Neural progenitor cell (in vitro differentiated cells): ENCODE results near the gene ADAMTS5. TPM values are rescaled to one million over a fixed set of nuclear protein-coding genes. Genes with fewer than 3 reads are reported as not detected.

Experiments used
- DNase-seq: peaks from one replicate; pipeline ENCODE4 v3.0.0-alpha.2; 2016; ENCODE audit warnings: low spot score
- H2AFZ ChIP-seq: fragments of 200-600 bp; sonication (generic); replicated peaks from 2 replicates; pipeline ENCODE4 v1.6.1; 2016; ENCODE audit warnings: antibody characterized with exemption
- H3F3A ChIP-seq: fragments of 200-600 bp; sonication (generic); 2 replicates; pipeline ENCODE4 v1.6.1; 2016; ENCODE audit warnings: antibody characterized with exemption, low read depth
- H3K27ac ChIP-seq: fragments of 200-600 bp; sonication (generic); 2 replicates; pipeline ENCODE4 v1.5.1; 2016; ENCODE audit warnings: mild to moderate bottlenecking
- H3K27me3 ChIP-seq: fragments of 200-600 bp; sonication (generic); 2 replicates; pipeline ENCODE4 v1.6.1; 2016; ENCODE audit warnings: mild to moderate bottlenecking, moderate library complexity
- H3K36me3 ChIP-seq: fragments of 200-600 bp; sonication (generic); 2 replicates; pipeline ENCODE4 v1.5.1; 2016
- H3K4me1 ChIP-seq: fragments of 200-600 bp; sonication (generic); 2 replicates; pipeline ENCODE4 v1.6.1; 2016; ENCODE audit warnings: mixed run types
- H3K4me2 ChIP-seq: fragments of 200-600 bp; sonication (generic); 2 replicates; pipeline ENCODE4 v1.6.1; 2016
- H3K4me3 ChIP-seq: fragments of 200-600 bp; sonication (generic); 2 replicates; pipeline ENCODE4 v1.5.1; 2016
- H3K79me2 ChIP-seq: fragments of 200-600 bp; sonication (generic); 2 replicates; pipeline ENCODE4 v1.6.1; 2016; ENCODE audit warnings: low read depth
- H3K9ac ChIP-seq: fragments of 200-600 bp; sonication (generic); 2 replicates; pipeline ENCODE4 v1.6.1; 2016
- H3K9me3 ChIP-seq: fragments of 200-600 bp; sonication (generic); 2 replicates; pipeline ENCODE4 v1.5.1; 2016; ENCODE audit warnings: low read depth
- H4K20me1 ChIP-seq: fragments of 200-600 bp; sonication (generic); 2 replicates; pipeline ENCODE4 v1.6.1; 2016; ENCODE audit warnings: low read depth
- H3K27ac Mint-ChIP-seq: 3 replicates; pipeline ENCODE4 v1.8.0; 2021; ENCODE audit warnings: mixed read lengths
- H3K27me3 Mint-ChIP-seq: 2 replicates; pipeline ENCODE4 v1.8.0; 2022; ENCODE audit warnings: low read depth, mild to moderate bottlenecking, inconsistent platforms, moderate library complexity, mixed read lengths; ENCODE audit not compliant: insufficient read depth
- H3K36me3 Mint-ChIP-seq: 3 replicates; pipeline ENCODE4 v1.8.0; 2021; ENCODE audit warnings: mixed read lengths
- H3K4me1 Mint-ChIP-seq: 3 replicates; pipeline ENCODE4 v1.8.0; 2021; ENCODE audit warnings: mixed read lengths
- H3K4me3 Mint-ChIP-seq: 3 replicates; pipeline ENCODE4 v1.8.0; 2021; ENCODE audit warnings: mild to moderate bottlenecking, moderate library complexity, mixed read lengths
- H3K9me3 Mint-ChIP-seq: 3 replicates; pipeline ENCODE4 v1.8.0; 2020; ENCODE audit warnings: mixed read lengths
- CTCF ChIP-seq: fragments of 200-600 bp; sonication (generic); IDR thresholded peaks from 2 replicates; pipeline ENCODE4 v1.5.1; 2017; ENCODE audit warnings: antibody characterized with exemption, mild to moderate bottlenecking
- EZH2 ChIP-seq: fragments of 200-600 bp; sonication (generic); IDR thresholded peaks from 2 replicates; pipeline ENCODE4 v1.6.1; 2017; ENCODE audit warnings: antibody characterized with exemption, mild to moderate bottlenecking, moderate library complexity
- EZH2phosphoT487 ChIP-seq: fragments of 200-600 bp; sonication (generic); IDR thresholded peaks from 2 replicates; pipeline ENCODE4 v1.6.1; 2017; ENCODE audit warnings: antibody characterized with exemption
- total RNA-seq: library from RNA; depleted of rRNA; stranded (reverse); fragments of >200 nt; gene quantifications from 2 replicates; pipeline ENCODE4 v1.2.3, GENCODE V29; 2015; ENCODE audit warnings: low replicate concordance

ADAMTS5 gene
- total RNA-seq, 1 donor from 2014 or later = not detected

- H3K4me2 ChIP-seq = no peak overlapping the region
- no peaks in the 10 kb centered on the region for H3K27me3 ChIP-seq
- TF ChIP-seq CTCF (no peak), EZH2 (no peak), EZH2phosphoT487 (no peak)
- H4K20me1 ChIP-seq = no peaks in the 10 kb centered on the region
- H3F3A ChIP-seq = no peaks in the 10 kb centered on the region
- Mint-ChIP-seq H3K27me3 (no peaks in the 10 kb centered on the region), H3K36me3 (no peaks in the 10 kb centered on the region), H3K9me3 (no peaks in the 10 kb centered on the region), H3K27ac (no peak overlapping the region), H3K4me3 (no peak overlapping the region), H3K4me1 (peaks cover 15% of the 10 kb centered on the region)
- DNase-seq = no peak
- H3K36me3 ChIP-seq = no peaks in the 10 kb centered on the region
- H3K79me2 ChIP-seq = no peaks in the 10 kb centered on the region
- no peak overlapping the region for H3K4me3 ChIP-seq
- no peaks in the 10 kb centered on the region for H3K9me3 ChIP-seq
- H3K9ac ChIP-seq = no peak overlapping the region
- no peak overlapping the region for H2AFZ ChIP-seq
- no peak overlapping the region for H3K27ac ChIP-seq
- H3K4me1 ChIP-seq = peaks cover 23% of the 10 kb centered on the region
These were observed 18.7 kb downstream of the ADAMTS5 start for GRCh38 chr21:26948194-26948593.

- TF ChIP-seq EZH2phosphoT487 (no peak), EZH2 (no peak), CTCF (no peak)
- Histone ChIP-seq H3K27ac (no peak overlapping the region), H3K4me1 (peaks cover 15% of the 10 kb centered on the region), H3K79me2 (no peaks in the 10 kb centered on the region), H3K36me3 (no peaks in the 10 kb centered on the region), H3K4me2 (no peak overlapping the region), H3K27me3 (no peaks in the 10 kb centered on the region), H3F3A (no peaks in the 10 kb centered on the region), H3K9me3 (no peaks in the 10 kb centered on the region), H3K9ac (no peak overlapping the region), H2AFZ (peak overlapping the region; percentile 66), H4K20me1 (no peaks in the 10 kb centered on the region), H3K4me3 (no peak overlapping the region)
- H3K4me3 Mint-ChIP-seq = no peak overlapping the region
- H3K27me3 Mint-ChIP-seq = no peaks in the 10 kb centered on the region
- no peak for DNase-seq
- no peaks in the 10 kb centered on the region for H3K9me3 Mint-ChIP-seq
- peak overlapping the region; percentile 19 for H3K27ac Mint-ChIP-seq
- no peaks in the 10 kb centered on the region for H3K36me3 Mint-ChIP-seq
- peaks cover 15% of the 10 kb centered on the region for H3K4me1 Mint-ChIP-seq
These were observed 20.0 kb downstream of the ADAMTS5 start for GRCh38 chr21:26946744-26947446.

- peak overlapping the region; percentile 72 for H3K27ac Mint-ChIP-seq
- H3K9me3 Mint-ChIP-seq = no peaks in the 10 kb centered on the region
- no peaks in the 10 kb centered on the region for H3K36me3 Mint-ChIP-seq
- no peak overlapping the region for H3K4me3 Mint-ChIP-seq
- no peaks in the 10 kb centered on the region for H3K9me3 ChIP-seq
- DNase-seq = no peak
- H3K4me3 ChIP-seq = no peak overlapping the region
- no peaks in the 10 kb centered on the region for H4K20me1 ChIP-seq
- H3K27me3 ChIP-seq = no peaks in the 10 kb centered on the region
- H3K79me2 ChIP-seq = no peaks in the 10 kb centered on the region
- no peaks in the 10 kb centered on the region for H3K27me3 Mint-ChIP-seq
- peaks cover 14% of the 10 kb centered on the region for H3K4me1 ChIP-seq
- H3K4me1 Mint-ChIP-seq = peaks cover 15% of the 10 kb centered on the region
- H3K4me2 ChIP-seq = no peak overlapping the region
- H3K9ac ChIP-seq = no peak overlapping the region
- H3K36me3 ChIP-seq = no peaks in the 10 kb centered on the region
- no peak overlapping the region for H3K27ac ChIP-seq
- H2AFZ ChIP-seq = peak overlapping the region; percentile 56
- no peaks in the 10 kb centered on the region for H3F3A ChIP-seq
- TF ChIP-seq EZH2phosphoT487 = no peak
- TF ChIP-seq EZH2 = no peak
- TF ChIP-seq CTCF = no peak
These were observed 20.8 kb downstream of the ADAMTS5 start for GRCh38 chr21:26945916-26946675.
